Measurements from ENCODE around the gene SH2D2A.

DNA sequence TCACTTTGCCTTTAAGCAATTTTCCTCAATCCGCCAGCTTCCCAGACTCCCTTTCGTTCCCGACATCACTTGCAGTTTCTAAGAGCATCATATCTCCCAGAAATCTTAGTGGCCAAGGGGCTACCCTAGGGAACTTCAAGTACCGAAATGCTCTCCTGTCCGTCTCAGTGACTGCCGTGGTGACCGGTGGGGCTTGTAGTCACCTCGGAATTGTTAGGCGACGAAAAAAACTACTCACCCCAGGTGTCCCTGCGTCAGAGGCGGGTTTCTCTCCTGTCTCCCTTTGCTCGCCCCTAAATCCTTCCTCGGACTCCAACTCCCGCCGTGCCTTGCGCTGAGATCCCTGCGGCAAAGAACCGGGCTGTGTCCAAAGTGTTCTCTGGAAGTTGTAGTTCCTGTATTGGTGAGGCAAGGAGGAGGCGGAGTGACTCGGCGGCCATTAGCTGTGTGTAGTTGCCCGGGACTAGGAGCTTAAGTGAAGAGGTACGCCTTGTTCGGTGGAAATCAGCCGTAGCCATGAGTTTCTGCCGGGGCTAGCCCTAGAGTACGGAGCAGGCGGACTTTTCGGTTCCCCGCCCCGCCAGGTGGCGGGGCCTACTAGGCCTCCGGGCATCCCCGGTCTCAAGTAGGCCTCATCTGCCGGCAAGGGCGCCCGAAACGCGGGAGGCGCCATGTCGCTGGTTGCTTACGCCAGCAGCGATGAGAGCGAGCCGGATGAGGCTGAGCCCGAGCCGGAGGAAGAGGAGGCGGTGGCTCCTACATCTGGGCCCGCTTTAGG lies 49.4 kb downstream of the SH2D2A start, which contains the start of gene PRCC:
- TF ChIP-seq YY1 (IDR thresholded peaks at IDR 0.05; ENCODE audit: borderline replicate concordance in 1 of 3, control insufficient read depth in 1 of 3, extremely low read depth in 1 of 3, insufficient read depth in 3 of 3, insufficient read length in 1 of 3, insufficient replicate concordance in 2 of 3, low read depth in 1 of 3, low read length in 2 of 3): peak; percentile 91 to 98 (median 97)
- TF ChIP-seq NFE2L1 (tag; IDR thresholded peaks at IDR 0.05; ENCODE audit: borderline replicate concordance, low read depth): no peak
- TF ChIP-seq, protein P1, sequence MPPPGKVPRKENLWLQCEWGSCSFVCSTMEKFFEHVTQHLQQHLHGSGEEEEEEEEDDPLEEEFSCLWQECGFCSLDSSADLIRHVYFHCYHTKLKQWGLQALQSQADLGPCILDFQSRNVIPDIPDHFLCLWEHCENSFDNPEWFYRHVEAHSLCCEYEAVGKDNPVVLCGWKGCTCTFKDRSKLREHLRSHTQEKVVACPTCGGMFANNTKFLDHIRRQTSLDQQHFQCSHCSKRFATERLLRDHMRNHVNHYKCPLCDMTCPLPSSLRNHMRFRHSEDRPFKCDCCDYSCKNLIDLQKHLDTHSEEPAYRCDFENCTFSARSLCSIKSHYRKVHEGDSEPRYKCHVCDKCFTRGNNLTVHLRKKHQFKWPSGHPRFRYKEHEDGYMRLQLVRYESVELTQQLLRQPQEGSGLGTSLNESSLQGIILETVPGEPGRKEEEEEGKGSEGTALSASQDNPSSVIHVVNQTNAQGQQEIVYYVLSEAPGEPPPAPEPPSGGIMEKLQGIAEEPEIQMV (tag; conservative IDR thresholded peaks at IDR 0.05; ENCODE audit: low read depth): no peak; the same call in 1 of the 2 replicates
- TF ChIP-seq, protein P2, sequence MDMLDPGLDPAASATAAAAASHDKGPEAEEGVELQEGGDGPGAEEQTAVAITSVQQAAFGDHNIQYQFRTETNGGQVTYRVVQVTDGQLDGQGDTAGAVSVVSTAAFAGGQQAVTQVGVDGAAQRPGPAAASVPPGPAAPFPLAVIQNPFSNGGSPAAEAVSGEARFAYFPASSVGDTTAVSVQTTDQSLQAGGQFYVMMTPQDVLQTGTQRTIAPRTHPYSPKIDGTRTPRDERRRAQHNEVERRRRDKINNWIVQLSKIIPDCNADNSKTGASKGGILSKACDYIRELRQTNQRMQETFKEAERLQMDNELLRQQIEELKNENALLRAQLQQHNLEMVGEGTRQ (CRISPR knock-in tag; IDR thresholded peaks at IDR 0.05): no peak

Data from K562 (cell line).